ENCODE measurements around the gene RNF220.

RNF220 gene

DNA sequence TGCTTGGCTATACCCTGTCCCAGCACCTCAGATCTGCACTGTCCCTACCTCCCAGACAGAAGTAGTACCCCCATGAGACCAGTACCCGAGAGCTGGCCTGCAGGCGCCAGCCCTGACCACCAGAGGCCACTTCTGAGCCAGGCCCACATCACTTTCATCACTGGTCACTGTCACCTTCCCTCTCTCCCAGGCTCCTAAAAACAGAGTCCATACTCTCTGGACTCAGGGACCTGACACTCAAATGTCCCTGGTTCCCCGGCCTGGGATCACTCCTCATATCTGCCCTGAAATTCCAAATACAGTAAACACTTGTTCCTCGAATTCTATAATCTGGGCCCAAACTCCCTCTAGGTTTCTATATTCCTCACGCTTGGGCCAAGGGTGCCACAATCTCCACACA is 250.6 kb downstream of the RNF220 start (continued):
- TF ChIP-seq, protein P1, sequence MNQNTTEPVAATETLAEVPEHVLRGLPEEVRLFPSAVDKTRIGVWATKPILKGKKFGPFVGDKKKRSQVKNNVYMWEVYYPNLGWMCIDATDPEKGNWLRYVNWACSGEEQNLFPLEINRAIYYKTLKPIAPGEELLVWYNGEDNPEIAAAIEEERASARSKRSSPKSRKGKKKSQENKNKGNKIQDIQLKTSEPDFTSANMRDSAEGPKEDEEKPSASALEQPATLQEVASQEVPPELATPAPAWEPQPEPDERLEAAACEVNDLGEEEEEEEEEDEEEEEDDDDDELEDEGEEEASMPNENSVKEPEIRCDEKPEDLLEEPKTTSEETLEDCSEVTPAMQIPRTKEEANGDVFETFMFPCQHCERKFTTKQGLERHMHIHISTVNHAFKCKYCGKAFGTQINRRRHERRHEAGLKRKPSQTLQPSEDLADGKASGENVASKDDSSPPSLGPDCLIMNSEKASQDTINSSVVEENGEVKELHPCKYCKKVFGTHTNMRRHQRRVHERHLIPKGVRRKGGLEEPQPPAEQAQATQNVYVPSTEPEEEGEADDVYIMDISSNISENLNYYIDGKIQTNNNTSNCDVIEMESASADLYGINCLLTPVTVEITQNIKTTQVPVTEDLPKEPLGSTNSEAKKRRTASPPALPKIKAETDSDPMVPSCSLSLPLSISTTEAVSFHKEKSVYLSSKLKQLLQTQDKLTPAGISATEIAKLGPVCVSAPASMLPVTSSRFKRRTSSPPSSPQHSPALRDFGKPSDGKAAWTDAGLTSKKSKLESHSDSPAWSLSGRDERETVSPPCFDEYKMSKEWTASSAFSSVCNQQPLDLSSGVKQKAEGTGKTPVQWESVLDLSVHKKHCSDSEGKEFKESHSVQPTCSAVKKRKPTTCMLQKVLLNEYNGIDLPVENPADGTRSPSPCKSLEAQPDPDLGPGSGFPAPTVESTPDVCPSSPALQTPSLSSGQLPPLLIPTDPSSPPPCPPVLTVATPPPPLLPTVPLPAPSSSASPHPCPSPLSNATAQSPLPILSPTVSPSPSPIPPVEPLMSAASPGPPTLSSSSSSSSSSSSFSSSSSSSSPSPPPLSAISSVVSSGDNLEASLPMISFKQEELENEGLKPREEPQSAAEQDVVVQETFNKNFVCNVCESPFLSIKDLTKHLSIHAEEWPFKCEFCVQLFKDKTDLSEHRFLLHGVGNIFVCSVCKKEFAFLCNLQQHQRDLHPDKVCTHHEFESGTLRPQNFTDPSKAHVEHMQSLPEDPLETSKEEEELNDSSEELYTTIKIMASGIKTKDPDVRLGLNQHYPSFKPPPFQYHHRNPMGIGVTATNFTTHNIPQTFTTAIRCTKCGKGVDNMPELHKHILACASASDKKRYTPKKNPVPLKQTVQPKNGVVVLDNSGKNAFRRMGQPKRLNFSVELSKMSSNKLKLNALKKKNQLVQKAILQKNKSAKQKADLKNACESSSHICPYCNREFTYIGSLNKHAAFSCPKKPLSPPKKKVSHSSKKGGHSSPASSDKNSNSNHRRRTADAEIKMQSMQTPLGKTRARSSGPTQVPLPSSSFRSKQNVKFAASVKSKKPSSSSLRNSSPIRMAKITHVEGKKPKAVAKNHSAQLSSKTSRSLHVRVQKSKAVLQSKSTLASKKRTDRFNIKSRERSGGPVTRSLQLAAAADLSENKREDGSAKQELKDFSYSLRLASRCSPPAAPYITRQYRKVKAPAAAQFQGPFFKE (tag by site-specific recombination; IDR thresholded peaks at IDR 0.05; ENCODE audit: borderline replicate concordance): no peak
- TF ChIP-seq ZNF585B (tag by site-specific recombination; IDR thresholded peaks at IDR 0.05) (no peak), ZNF214 (tag by site-specific recombination; IDR thresholded peaks at IDR 0.05; ENCODE audit: borderline replicate concordance) (no peak), ZNF37A (tag by site-specific recombination; IDR thresholded peaks at IDR 0.05) (no peak), ZNF48 (tag by site-specific recombination; IDR thresholded peaks at IDR 0.05) (no peak), ZNF146 (tag by site-specific recombination; IDR thresholded peaks at IDR 0.05) (no peak), ZNF777 (tag by site-specific recombination; IDR thresholded peaks at IDR 0.05; ENCODE audit: borderline replicate concordance) (no peak), ZNF529 (tag by site-specific recombination; IDR thresholded peaks at IDR 0.05; ENCODE audit: insufficient replicate concordance) (no peak), ZNF350 (tag by site-specific recombination; IDR thresholded peaks at IDR 0.05) (no peak), MEIS1 (CRISPR knock-in tag; IDR thresholded peaks at IDR 0.05; ENCODE audit: borderline replicate concordance) (no peak), HOXC10 (CRISPR knock-in tag; IDR thresholded peaks at IDR 0.05) (no peak), ZNF2 (tag by site-specific recombination; IDR thresholded peaks at IDR 0.05) (no peak), SCRT2 (tag by site-specific recombination; IDR thresholded peaks at IDR 0.05) (no peak), ZNF654 (tag by site-specific recombination; IDR thresholded peaks at IDR 0.05; ENCODE audit: low read depth) (peak; percentile 18; the same call in 1 of the 2 replicates), ZNF571 (tag by site-specific recombination; IDR thresholded peaks at IDR 0.05) (no peak), ZNF548 (tag by site-specific recombination; IDR thresholded peaks at IDR 0.05) (no peak), ZNF843 (tag by site-specific recombination; IDR thresholded peaks at IDR 0.05) (no peak), GLIS1 (tag by site-specific recombination; IDR thresholded peaks at IDR 0.05) (no peak), YY1 (tag by site-specific recombination; IDR thresholded peaks at IDR 0.05) (no peak), ZNF174 (tag by site-specific recombination; IDR thresholded peaks at IDR 0.05) (no peak), ZNF776 (tag by site-specific recombination; IDR thresholded peaks at IDR 0.05; ENCODE audit: borderline replicate concordance) (no peak), KLF8 (tag by site-specific recombination; IDR thresholded peaks at IDR 0.05) (no peak), ZNF404 (tag by site-specific recombination; IDR thresholded peaks at IDR 0.05) (no peak), TCF7L2 (IDR thresholded peaks at IDR 0.05; ENCODE audit: borderline replicate concordance, low read depth, low read length) (no peak)
- TF ChIP-seq, protein P2, sequence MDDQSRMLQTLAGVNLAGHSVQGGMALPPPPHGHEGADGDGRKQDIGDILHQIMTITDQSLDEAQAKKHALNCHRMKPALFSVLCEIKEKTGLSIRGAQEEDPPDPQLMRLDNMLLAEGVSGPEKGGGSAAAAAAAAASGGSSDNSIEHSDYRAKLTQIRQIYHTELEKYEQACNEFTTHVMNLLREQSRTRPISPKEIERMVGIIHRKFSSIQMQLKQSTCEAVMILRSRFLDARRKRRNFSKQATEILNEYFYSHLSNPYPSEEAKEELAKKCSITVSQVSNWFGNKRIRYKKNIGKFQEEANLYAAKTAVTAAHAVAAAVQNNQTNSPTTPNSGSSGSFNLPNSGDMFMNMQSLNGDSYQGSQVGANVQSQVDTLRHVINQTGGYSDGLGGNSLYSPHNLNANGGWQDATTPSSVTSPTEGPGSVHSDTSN (CRISPR knock-in tag; IDR thresholded peaks at IDR 0.05): no peak
- TF ChIP-seq, protein P3, sequence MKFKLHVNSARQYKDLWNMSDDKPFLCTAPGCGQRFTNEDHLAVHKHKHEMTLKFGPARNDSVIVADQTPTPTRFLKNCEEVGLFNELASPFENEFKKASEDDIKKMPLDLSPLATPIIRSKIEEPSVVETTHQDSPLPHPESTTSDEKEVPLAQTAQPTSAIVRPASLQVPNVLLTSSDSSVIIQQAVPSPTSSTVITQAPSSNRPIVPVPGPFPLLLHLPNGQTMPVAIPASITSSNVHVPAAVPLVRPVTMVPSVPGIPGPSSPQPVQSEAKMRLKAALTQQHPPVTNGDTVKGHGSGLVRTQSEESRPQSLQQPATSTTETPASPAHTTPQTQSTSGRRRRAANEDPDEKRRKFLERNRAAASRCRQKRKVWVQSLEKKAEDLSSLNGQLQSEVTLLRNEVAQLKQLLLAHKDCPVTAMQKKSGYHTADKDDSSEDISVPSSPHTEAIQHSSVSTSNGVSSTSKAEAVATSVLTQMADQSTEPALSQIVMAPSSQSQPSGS (tag by site-specific recombination; IDR thresholded peaks at IDR 0.05; ENCODE audit: low read depth): no peak
- TF ChIP-seq, protein P4, sequence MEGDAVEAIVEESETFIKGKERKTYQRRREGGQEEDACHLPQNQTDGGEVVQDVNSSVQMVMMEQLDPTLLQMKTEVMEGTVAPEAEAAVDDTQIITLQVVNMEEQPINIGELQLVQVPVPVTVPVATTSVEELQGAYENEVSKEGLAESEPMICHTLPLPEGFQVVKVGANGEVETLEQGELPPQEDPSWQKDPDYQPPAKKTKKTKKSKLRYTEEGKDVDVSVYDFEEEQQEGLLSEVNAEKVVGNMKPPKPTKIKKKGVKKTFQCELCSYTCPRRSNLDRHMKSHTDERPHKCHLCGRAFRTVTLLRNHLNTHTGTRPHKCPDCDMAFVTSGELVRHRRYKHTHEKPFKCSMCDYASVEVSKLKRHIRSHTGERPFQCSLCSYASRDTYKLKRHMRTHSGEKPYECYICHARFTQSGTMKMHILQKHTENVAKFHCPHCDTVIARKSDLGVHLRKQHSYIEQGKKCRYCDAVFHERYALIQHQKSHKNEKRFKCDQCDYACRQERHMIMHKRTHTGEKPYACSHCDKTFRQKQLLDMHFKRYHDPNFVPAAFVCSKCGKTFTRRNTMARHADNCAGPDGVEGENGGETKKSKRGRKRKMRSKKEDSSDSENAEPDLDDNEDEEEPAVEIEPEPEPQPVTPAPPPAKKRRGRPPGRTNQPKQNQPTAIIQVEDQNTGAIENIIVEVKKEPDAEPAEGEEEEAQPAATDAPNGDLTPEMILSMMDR (tag by site-specific recombination; IDR thresholded peaks at IDR 0.05): peak; percentile 83
- TF ChIP-seq, protein P5, sequence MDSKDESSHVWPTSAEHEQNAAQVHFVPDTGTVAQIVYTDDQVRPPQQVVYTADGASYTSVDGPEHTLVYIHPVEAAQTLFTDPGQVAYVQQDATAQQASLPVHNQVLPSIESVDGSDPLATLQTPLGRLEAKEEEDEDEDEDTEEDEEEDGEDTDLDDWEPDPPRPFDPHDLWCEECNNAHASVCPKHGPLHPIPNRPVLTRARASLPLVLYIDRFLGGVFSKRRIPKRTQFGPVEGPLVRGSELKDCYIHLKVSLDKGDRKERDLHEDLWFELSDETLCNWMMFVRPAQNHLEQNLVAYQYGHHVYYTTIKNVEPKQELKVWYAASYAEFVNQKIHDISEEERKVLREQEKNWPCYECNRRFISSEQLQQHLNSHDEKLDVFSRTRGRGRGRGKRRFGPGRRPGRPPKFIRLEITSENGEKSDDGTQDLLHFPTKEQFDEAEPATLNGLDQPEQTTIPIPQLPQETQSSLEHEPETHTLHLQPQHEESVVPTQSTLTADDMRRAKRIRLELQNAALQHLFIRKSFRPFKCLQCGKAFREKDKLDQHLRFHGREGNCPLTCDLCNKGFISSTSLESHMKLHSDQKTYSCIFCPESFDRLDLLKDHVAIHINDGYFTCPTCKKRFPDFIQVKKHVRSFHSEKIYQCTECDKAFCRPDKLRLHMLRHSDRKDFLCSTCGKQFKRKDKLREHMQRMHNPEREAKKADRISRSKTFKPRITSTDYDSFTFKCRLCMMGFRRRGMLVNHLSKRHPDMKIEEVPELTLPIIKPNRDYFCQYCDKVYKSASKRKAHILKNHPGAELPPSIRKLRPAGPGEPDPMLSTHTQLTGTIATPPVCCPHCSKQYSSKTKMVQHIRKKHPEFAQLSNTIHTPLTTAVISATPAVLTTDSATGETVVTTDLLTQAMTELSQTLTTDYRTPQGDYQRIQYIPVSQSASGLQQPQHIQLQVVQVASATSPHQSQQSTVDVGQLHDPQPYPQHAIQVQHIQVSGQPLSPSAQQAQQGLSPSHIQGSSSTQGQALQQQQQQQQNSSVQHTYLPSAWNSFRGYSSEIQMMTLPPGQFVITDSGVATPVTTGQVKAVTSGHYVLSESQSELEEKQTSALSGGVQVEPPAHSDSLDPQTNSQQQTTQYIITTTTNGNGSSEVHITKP (tag by site-specific recombination; IDR thresholded peaks at IDR 0.05): no peak
